ENCODE measurements around the gene SRC.
"Not testable (repeated sequence)": the region's sequence is repeated elsewhere in the genome, so short reads cannot be mapped to it uniquely, and the experiment has no call there.

The SRC gene

DNA sequence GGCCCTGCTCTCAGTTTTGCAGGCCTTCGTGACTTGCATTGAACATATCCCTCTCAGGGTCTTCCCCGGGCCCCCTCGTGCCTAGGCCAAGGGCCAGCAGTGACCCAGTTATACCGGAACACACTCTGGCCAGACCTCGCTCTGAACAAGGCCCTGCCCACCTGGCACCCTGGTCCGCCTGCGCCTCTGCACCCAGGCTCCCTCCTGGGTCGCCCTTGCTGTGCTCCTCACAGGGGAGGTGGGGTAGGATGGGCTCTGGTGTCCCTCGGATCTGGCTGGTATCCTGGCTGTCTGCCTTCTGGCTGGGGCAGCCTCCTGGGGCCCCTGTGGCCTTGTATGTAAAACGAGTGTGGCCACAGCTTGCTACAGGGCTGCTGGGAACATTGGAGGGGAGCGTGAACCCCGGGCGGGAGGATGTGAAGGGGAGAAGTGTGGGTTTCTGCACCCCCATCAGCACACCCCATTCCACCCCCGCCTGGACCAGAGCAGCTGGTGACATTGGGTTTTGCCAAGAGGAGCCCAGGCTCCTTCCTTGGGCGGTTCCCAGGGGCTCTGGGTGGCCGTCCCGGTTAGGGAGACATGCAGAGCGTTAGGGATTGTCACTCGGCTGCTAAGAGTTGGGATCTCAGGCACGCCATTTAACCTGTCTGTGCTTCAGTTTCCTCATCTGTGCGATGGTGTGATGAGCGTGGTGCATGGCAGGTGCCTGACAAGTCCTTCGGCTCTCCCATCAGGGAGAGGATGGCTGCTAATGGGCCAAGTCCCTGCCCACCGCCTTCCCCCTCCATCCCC is 17.5 kb downstream of the SRC start:
- no peak for DNase-seq (ENCODE audit: low spot score)

DNA sequence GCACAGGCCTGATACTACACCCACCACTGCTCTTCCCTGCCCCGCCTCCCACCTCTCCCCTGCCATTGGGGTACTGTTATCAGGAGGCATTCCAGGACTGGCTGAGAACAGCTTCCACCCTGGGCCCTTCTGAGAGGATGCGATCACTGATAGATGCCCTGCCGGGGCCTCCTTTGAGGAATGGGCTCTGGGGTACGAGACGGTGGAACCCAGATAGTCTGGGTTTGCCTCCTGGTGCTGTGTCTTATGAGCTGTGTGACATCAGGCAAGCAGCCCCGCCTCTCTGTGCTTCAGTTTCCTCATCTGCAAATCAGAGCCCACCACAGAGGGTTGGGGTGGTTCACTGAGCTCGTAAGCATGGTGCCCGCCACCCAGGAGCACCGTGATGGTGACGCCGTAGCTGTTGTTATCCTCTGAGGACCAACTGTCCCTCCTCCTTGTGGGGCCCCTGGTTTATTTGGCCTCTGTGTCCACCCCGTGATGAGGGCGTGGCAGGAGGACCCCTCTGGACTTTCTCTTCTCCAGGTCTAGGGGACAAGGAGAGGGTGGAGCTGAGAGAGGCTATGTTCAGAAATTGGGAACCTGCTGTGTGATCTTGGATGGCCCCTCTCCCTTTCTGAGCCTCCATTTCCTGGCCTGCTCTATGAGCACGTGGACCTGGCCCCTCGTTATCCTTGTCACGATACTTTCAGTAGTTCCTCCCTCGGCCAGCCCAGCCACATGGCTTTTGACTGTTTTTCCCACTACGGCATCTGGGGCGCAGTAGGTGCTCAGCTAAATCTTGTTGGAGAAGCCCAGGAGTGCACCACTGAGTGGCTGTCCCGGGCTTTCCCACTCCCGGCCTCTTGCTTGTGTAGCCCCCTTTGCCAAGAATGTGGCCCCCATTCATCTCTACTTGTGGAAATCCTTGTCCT is 18.3 kb downstream of the SRC start:
- DNase-seq (ENCODE audit: low spot score) = no peak

DNA sequence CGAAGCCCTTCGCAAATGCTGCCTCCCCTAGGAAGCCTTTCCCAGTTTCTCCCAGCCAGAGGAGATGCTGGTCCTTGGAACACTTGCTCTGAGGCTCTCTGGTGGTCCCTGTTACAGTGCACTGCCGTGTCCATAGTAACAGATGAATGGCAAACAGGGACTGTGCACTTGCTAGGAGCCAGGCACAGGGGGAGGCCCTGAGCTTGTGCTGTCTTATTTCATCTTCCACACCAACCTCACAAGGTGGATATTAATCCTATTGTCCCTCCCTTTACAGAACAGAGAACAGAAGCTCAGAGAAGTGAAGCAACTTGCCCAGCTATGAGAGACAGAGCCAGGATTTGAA is 19.0 kb downstream of the SRC start:
- no peak for DNase-seq (ENCODE audit: low spot score)

DNA sequence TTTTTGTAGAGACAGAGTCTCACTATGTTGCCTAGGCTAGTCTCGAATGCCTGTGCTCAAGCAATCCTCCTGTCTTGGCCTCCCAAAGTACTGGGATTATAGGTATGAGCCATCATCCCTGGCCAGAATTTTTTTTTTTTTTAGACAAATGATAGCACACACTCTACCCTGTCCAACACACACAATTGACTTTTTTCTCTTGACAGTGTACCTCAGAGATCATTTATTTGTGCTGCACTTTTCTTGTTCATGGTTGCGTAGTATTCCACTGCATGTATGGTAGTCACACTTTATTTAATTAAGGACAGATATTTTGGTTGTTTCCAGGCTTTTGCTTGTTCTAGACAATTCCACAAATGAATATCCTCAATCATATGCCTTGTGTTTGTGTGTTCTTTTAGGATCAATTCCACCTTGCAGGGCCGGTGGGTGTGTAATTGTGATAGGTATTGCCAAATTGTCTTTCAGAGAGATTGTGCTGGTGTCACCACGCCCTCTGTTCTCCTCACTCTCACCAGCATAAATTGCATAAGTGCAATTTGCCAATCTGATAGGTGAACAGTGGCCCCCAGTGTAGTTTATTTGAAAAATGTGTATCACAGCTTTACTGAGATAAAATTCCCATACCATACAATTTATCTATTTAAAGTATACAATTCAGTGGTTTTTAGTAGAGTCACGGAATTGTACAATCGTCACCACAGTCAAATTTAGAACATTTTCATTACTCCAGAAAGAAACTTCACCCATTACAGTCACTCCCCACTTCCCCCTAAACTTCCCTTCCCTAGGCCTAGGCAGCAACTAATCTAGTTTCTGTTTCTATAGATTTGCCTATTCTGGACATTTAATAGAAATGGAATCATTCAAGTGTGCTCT is 20.1 kb downstream of the SRC start:
- DNase-seq (ENCODE audit: low spot score) = no peak

DNA sequence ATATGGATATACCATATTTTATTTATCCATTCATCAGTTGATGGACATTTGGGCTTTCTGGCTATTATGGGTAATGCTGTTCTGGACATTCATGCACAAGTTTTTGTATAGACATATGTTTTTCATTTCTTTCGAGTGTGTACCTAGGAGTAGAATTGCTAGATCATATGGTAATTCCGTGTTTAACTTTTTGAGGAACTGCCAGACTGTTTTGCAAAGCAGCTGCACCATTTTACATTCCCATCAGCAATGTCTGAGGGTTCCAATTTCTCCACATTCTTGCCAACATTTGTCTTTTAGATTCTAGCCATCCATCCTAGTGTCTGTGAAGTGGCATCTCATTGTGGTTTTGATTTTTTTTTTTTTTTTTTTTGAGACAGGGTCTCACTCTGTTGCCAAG is 20.8 kb downstream of the SRC start:
- no peak for DNase-seq (ENCODE audit: low spot score)

DNA sequence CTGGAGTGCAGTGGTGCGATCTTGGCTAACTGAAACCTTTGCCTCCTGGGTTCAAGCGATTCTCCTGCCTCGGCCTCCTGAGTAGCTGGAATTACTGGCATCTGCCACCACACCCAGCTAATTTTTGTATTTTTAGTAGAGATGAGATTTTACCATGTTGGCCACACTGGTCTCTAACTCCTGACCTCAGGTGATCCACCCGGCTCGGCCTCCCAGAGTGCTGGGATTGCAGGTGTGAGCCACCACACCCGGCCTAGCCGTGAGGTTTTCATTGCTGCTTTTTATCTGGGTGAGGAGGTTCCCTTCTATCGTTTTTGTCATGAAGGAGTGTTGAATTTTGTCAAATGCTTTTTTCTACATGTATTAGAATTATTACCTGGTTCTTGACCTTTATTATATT is 23.9 kb downstream of the SRC start:
- DNase-seq (ENCODE audit: low spot score) = no peak

DNA sequence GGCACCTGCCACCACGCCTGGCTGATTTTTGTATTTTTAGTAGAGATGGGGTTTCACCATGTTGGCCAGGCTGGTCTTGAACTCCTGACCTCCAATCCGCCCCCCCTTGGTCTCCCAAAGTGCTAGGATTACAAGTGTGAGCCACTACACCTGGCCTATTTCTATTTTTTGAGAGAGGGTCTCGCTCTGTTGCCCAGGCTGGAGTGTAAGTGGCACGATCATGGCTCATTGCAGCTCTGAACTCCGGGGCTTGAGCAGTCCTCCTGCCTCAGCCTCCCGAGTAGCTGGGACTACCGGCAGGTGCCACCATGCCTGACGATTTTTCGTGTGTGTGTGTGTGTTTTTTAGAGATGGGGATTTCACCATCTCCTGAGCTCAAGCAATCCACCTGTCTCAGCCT is 25.9 kb downstream of the SRC start:
- not testable (repeated sequence) for DNase-seq (ENCODE audit: low spot score)

DNA sequence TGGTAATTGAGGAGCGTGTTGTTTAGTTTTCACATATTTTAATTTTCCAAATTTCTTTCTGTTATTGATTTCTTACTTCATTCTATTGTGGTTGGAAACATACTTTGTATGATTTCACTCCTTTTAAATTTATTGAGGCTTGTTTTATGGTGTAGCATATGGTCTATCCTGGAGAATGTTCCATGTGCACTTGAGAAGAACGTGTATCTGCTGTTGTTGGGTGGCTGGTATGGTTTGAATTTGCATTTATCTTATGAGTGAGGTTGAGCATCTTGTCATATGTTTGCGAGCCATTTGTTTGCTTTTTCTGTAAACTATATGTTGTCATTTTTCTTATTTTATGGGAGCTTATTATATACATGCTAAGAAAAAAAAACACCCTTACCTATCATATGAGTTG is 26.5 kb downstream of the SRC start:
- no peak for DNase-seq (ENCODE audit: low spot score)

DNA sequence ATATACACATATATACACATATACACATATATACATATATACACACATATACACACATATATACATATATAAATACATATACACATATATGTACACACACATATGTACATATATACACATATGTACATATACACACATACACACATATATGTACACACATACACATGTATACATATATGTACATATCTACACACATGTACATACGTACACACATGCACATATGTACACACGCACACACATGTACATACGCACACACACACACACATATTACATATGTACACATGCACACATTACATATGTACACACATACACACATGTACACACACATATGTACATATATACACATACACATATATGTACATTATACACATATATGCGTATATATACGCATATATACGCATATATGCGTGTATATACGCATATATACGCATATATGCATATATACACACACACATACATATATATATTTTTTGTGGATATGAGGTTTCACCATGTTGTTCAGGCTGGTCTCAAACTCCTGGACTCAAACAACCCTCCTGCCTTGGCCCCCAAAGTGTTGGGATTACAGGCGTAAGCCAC is 27.2 kb downstream of the SRC start:
- no peak for DNase-seq (ENCODE audit: low spot score)

DNA sequence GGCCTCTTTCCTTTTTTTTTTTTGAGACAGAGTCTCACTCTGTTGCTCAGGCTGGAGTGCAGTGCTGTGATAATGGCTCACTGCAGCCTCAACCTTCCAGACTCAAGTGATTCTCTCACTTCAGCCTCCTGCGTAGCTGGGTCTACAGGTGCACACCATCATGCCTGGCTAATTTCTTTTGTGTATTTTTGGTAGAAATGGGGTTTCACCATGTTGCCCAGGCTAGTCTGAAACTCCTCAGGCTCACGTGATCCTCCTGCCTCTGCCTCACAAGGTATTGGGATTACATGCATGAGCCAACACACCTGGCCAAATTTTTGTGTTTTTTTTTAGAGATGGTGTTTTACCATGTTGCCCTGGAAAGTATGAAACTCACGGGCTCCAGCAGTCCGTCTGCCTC is 29.3 kb downstream of the SRC start:
- DNase-seq (ENCODE audit: low spot score) = no peak

DNA sequence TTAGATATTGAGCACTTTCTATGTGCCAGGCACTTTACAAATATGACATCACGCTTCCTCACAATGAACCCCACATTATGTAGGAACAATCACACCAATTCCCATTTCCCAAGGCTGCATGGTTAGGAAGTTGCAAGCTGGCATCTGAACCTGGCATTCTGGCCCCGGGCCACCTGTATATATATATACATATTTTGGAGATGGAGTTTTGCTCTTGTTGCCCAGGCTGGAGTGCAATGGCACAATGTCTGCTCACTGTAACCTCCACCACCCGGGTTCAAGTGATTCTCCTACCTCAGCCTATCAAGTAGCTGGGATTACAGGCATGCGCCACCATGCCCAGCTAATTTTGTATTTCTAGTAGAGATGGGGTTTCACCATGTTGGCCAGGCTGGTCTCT is 30.4 kb downstream of the SRC start:
- no peak for DNase-seq (ENCODE audit: low spot score)

DNA sequence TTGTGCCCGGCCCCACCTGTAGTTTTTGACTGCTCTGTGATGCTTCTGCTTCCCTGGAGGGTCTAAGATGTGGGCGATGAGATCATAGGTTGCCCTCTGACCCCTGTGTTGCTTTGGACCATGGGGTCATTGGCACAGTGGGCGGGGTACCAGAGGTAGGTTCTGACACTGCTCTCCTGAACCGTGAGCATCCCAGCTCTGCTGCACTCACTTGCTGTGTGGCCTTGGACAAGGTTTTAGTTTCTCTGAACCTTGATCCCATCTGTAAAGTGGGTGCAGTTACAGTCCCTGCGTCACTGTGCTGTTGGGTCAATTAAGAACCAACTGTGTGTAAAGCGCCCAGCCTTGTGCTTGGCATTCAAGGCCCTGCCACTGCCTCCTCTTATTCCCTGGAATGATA is 30.9 kb downstream of the SRC start:
- DNase-seq (ENCODE audit: low spot score) = no peak

DNA sequence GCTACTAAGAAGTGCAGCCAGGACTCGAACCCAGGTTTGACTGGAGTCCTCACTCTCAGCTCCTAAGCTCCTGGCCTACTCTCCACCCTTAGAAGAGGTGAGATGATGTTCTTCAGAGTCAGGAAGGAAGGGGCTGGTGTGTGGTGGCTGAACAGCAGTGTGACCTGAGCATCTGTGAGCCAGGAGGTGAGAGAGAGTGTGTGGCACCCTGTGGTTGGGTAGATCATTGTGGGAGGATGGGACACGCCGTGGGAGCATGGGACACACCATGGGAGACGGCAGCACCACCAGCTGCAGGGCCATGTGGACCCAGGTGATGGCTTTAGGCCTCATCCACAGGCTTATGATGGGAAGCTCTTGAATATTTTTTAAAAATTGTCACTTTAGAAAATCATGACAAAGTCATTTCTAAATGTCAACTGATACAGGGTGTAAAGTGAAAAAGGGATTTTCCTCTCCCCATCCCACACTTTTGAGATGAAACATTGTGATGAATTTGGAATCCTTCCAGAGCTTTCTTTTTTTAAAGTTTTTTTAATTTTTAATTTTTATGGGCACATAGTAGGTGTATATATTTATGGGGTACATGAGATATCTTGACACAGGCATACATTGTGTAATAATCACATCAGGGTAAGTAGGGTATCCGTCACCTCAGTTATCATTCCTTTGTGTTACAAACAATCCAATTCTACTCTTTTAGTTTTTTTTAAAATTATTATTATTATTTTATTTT is 31.6 kb downstream of the SRC start:
- DNase-seq (ENCODE audit: low spot score) = no peak

DNA sequence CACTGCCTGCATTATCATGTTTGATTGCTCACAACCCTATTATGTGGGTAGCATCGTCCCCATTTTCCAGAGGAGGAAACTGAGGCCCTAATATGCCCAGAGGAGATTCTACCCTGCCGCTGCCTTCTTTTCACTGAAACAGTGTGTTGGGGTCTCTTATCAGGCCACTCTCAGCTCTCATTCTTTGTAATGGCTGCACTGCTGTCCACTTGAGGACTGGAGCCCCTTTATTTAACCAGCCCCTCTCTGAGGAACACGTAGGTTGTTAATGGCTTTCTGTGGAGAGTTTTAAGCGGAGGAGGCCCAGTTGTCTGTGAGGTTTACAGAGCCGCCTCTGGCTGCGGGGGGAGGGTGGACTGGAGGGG is 32.5 kb downstream of the SRC start:
- no peak for DNase-seq (ENCODE audit: low spot score)

DNA sequence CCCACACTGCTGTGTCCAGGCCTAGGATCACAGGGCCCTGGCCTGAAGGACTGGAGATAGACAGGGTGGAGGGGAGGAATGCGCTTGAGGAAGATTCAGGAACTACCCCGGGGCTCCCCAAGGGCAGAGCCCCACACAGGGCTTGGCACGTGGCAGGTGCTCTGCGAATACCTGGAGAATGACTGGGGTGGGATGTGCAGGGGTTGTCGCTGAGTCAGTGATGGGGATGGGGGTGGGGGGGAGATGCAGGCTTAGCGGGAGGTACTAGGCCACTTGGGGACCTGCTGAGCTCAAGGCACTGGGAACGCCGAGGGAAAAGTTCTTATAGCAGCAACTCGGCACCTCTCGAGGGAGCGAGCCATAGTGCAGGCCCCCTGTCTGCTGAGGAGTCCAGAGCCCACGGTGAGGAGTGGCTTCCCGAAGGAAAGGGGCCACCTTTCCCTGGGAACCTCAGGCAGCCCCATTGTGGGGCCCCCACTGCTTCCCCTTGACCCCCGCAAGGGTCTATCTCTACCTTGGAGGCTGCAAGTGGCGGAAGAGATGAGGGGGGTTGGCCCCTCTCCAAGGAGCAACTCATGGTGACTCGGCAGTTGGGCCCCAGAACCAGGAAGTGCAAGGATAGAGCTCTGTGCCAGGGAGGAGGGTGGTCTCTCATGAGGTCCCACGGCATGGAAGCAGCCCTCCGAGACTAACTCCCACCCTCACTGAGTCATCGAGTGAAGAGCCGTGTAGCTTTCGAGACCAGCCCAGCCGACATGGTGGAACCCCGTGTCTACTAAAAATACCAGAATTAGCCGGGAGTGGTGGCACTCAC is 33.1 kb downstream of the SRC start:
- no peak for DNase-seq (ENCODE audit: low spot score)

DNA sequence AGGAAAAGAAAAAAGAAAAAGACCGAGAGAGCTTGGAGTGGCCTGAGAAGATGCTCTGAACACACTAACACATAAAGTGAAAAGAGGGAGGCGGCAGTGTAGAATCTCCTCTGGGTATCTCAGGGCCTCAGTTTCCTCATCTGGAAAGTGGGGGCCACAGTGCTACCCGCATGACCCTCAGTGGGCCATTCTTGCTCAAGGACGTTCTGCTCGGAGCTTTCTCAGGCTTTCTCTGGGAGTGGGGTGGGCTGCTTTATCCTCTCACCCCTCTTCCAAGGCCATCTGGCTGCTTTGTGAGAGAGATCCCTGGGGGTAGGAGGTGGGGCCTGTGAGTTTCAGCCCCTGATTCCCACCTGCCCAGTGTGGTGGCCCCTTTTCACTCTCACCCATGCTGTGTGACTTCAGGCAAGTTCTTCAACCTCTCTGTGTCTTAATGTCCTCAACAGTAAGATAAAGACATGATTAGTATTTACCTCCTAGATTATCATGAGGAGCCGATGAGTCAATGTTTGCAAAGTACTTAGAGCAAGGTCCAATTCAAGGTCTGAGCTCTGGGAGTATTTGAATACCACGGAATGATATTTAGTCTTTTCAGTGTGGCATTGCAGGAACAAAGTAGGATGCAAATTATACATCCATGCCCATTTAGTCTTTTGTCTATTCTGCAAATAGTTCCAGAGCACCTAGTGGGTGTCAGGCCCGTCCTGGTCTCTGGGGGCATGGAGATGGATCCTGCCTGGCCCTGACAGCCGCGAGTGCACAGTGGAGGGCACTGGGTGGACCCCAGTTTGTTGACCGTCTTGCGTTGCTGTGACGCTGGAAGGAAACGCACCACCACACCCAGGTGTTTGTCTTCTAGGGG is 34.3 kb downstream of the SRC start:
- no peak for DNase-seq (ENCODE audit: low spot score)

DNA sequence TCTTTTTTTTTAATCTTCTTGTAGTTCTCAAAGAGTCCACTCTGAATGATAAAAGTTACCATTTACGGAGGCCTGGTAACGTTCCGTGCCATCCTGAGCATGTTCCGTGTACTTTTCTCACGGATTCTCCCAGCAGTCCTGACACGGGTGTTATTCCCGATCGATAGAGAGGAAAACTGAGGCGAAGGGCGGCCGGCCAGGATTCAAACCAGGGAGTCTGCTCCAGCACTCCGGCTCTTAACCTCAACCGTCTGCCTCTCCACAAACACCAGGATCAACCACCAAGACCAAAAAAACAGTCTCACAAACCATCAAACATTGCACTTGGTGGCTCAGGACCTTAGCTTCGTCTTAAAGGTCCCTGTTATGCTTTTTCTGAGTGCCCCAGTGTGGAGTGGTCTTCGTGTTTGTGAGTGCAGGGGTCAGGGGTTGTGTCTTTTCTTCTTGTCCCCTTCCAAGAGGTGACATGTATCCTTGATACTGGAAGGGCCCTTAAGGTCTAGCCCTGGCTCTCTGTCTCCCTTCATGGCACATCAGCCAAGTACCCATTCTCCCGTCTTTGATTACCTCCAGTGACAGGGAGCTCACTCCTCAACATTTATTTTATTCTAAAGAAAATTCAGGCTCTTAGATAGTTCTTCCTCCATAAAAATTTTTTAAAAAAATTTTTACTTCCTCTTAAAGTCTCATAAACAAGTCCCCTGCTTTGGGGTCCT is 35.1 kb downstream of the SRC start:
- no peak for DNase-seq (ENCODE audit: low spot score)

DNA sequence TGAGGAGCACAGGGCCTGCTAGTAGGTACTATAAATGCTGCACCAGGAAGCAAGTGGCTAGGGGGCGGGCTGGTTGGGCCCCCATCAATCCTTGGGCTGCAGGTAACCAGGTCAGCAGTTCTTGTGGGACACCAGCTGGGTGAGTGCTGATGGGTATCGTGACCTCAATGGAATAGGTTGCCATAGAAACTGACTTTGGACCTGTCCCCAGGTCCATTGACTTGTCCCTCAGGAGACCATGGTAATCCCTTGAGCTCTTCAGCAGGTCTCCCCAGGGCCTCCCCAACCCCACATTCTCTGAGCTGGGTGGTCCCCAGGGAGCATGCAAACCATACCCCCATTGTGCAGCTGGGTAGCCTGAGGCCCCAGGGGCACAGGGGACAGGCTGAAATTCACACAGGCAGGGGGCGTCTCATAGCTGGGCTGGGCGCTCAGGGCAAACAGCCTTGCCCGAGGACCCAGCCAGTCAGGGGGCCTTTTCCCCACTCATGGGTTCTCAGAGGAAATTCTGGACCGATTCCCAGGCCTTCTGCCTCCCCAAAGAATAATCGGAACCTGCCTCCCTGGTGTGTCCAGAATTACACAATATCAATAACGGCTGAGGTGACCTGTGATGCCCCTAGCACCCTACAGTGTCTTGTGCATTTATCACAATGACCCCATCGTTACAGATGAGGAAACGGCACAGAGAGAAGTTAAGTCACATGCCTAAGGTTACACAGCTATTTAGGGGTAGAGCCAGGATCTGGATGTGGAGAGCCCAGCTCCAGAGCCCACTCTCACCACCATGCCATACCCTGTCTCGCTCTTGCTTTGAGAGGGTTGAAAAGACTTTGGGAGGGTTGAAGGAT is 35.9 kb downstream of the SRC start:
- DNase-seq (ENCODE audit: low spot score) = no peak

Measured in kidney capillary endothelial cell (primary cell).